IMR-90 (cell line): ENCODE results near the gene PJA2. TPM values are rescaled to one million over a fixed set of nuclear protein-coding genes. Genes with fewer than 3 reads are reported as not detected.

Experiments
- ATAC-seq: fragments of 200-7000 bp; cut with Tn5 transposase; 2 replicates; pipeline ENCODE4 v1.9.1; 2020; ENCODE audit warnings: low read depth, mild to moderate bottlenecking, moderate library complexity
- BruUV-seq: library from RNA; stranded (reverse); fragments of 400-500 nt; replicated peaks from 2 replicates; lab custom pipeline; 2021; lab: Mats Ljungman, UMichigan
- CTCF ChIA-PET: fragments of 300-600 bp; formaldehyde crosslinking; extraction: SDS; loops from one replicate; lab custom pipeline; 2021; ENCODE audit warnings: antibody characterized with exemption; lab: Yijun Ruan, JAX
- POLR2A ChIA-PET: fragments of 300-600 bp; sonication (Branson Sonifier 250); formaldehyde crosslinking; loops from one replicate; lab custom pipeline; 2022; ENCODE audit warnings: antibody characterized with exemption; ENCODE audit not compliant: unreplicated experiment; lab: Charles Lee
- DNase-seq: peaks from one replicate; pipeline ENCODE4 v3.0.0; 2013
- H2AFZ ChIP-seq: replicated peaks from 2 replicates; pipeline ENCODE3; 2013; ENCODE audit warnings: low read length, mild to moderate bottlenecking; ENCODE audit not compliant: poor library complexity
- H2AK5ac ChIP-seq: 2 replicates; pipeline ENCODE4 v1.6.1; 2013; ENCODE audit warnings: low read depth, low read length, inconsistent platforms
- H2AK9ac ChIP-seq: replicated peaks from 2 replicates; pipeline ENCODE3; 2013; ENCODE audit warnings: mild to moderate bottlenecking, low read depth, low read length, moderate library complexity; ENCODE audit not compliant: poor library complexity
- H2BK120ac ChIP-seq: 2 replicates; pipeline ENCODE4 v1.6.1; 2013; ENCODE audit warnings: low read depth, low read length, inconsistent platforms
- H2BK15ac ChIP-seq: 3 replicates; pipeline ENCODE4 v1.6.1; 2013; ENCODE audit warnings: low read depth, low read length, inconsistent platforms
- H2BK20ac ChIP-seq: 2 replicates; pipeline ENCODE4 v1.6.1; 2013; ENCODE audit warnings: low read depth, mild to moderate bottlenecking, inconsistent platforms, low read length, moderate library complexity
- H2BK5ac ChIP-seq: 2 replicates; pipeline ENCODE4 v1.6.1; 2013; ENCODE audit warnings: mild to moderate bottlenecking, low read depth, low read length, inconsistent platforms; ENCODE audit not compliant: poor library complexity, severe bottlenecking
- H3K14ac ChIP-seq: replicated peaks from 2 replicates; pipeline ENCODE4 v1.6.1; 2013; ENCODE audit warnings: low read depth, low read length, inconsistent platforms
- H3K18ac ChIP-seq: 2 replicates; pipeline ENCODE4 v1.6.1; 2013; ENCODE audit warnings: low read depth, low read length, control low read depth
- H3K23ac ChIP-seq: 2 replicates; pipeline ENCODE4 v1.6.1; 2013; ENCODE audit warnings: low read depth, low read length, inconsistent platforms
- H3K27ac ChIP-seq: 2 replicates; pipeline ENCODE4 v1.5.1; 2013; ENCODE audit warnings: mild to moderate bottlenecking, control low read depth, low read length; ENCODE audit not compliant: insufficient read depth
- H3K27me3 ChIP-seq: 2 replicates; pipeline ENCODE4 v1.6.1; 2013; ENCODE audit warnings: low read length; ENCODE audit not compliant: control insufficient read depth, insufficient read depth
- H3K36me3 ChIP-seq: 2 replicates; pipeline ENCODE4 v1.6.1; 2013; ENCODE audit warnings: low read length, mixed read lengths; ENCODE audit not compliant: control insufficient read depth, insufficient read depth
- H3K4ac ChIP-seq: 2 replicates; pipeline ENCODE4 v1.6.1; 2013; ENCODE audit warnings: low read depth, low read length, inconsistent platforms
- H3K4me1 ChIP-seq: 2 replicates; pipeline ENCODE4 v1.6.1; 2013; ENCODE audit warnings: low read length, mixed read lengths; ENCODE audit not compliant: control insufficient read depth, insufficient read depth
- H3K4me2 ChIP-seq: 2 replicates; pipeline ENCODE4 v1.6.1; 2013; ENCODE audit warnings: low read depth, mild to moderate bottlenecking, control low read depth, low read length, moderate library complexity
- H3K4me3 ChIP-seq: 2 replicates; pipeline ENCODE4 v1.5.1; 2013; ENCODE audit warnings: low read depth, mild to moderate bottlenecking, control low read depth, low read length, moderate library complexity; ENCODE audit not compliant: insufficient read depth
- H3K56ac ChIP-seq: 2 replicates; pipeline ENCODE4 v1.6.1; 2013; ENCODE audit warnings: low read length, inconsistent platforms; ENCODE audit not compliant: insufficient read depth; ENCODE audit errors: extremely low read depth
- H3K79me1 ChIP-seq, 2 experiments: 2 replicates each; pipeline ENCODE4 v1.6.1; 2013; ENCODE audit warnings: low read length in 2 of 2, inconsistent platforms in 1 of 2, low read depth in 1 of 2
- H3K9ac ChIP-seq: 2 replicates; pipeline ENCODE4 v1.6.1; 2013; ENCODE audit warnings: low read depth, low read length, control low read depth
- H3K9me1 ChIP-seq: 2 replicates; pipeline ENCODE4 v1.6.1; 2013; ENCODE audit warnings: low read length, inconsistent platforms; ENCODE audit not compliant: insufficient read depth
- H3K9me3 ChIP-seq: 2 replicates; pipeline ENCODE4 v1.6.1; 2013; ENCODE audit warnings: low read length; ENCODE audit not compliant: control insufficient read depth, insufficient read depth
- H4K20me1 ChIP-seq: 2 replicates; pipeline ENCODE4 v1.6.1; 2013; ENCODE audit warnings: low read length, inconsistent platforms; ENCODE audit not compliant: insufficient read depth
- H4K5ac ChIP-seq: 2 replicates; pipeline ENCODE4 v1.6.1; 2013; ENCODE audit warnings: mild to moderate bottlenecking, low read depth, low read length, control low read depth
- H4K8ac ChIP-seq, 2 experiments: 2 replicates each; pipeline ENCODE4 v1.6.1; 2013; ENCODE audit warnings: low read depth in 2 of 2, low read length in 2 of 2, control low read depth in 1 of 2, inconsistent platforms in 1 of 2
- H4K91ac ChIP-seq: 2 replicates; pipeline ENCODE4 v1.6.1; 2013; ENCODE audit warnings: low read depth, low read length, inconsistent platforms; ENCODE audit not compliant: insufficient read depth
- FOS ChIP-seq: fragments of 150-350 bp; IDR thresholded peaks from 2 replicates; pipeline ENCODE4 v1.6.1; 2016; ENCODE audit warnings: low read depth, low read length
- MAZ ChIP-seq: IDR thresholded peaks from 2 replicates; pipeline ENCODE4 v1.6.1; 2012; ENCODE audit warnings: low read depth, mild to moderate bottlenecking, low read length, improper control_type of control experiment, moderate library complexity, borderline replicate concordance
- MXI1 ChIP-seq: IDR thresholded peaks from 2 replicates; pipeline ENCODE4 v1.6.1; 2012; ENCODE audit warnings: low read depth, mild to moderate bottlenecking, low read length, moderate library complexity, borderline replicate concordance
- POLR2A ChIP-seq: IDR thresholded peaks from 2 replicates; pipeline ENCODE4 v1.6.1; 2012; ENCODE audit warnings: mild to moderate bottlenecking, low read depth, low read length
- RFX5 ChIP-seq: IDR thresholded peaks from 2 replicates; pipeline ENCODE4 v1.8.0; 2012; ENCODE audit warnings: low read depth, mild to moderate bottlenecking, low read length, moderate library complexity
- dilution Hi-C: fragments of 300-500 bp; cut with HindIII; formaldehyde crosslinking; loops from one replicate; pipeline ENCODE4 v1.14.3; 2018; ENCODE audit warnings: low sequenced_read_pairs; ENCODE audit not compliant: unreplicated experiment
- in situ Hi-C: fragments of 300-500 bp; cut with MboI; formaldehyde crosslinking; loops from 3 replicates; pipeline ENCODE4 v1.14.3; 2019; ENCODE audit warnings: low sequenced_read_pairs, inconsistent platforms, mixed read lengths
- intact Hi-C: fragments of 100-400 bp; cut with micrococcal nuclease; formaldehyde crosslinking; loops from 2 replicates; pipeline ENCODE4 v1.10.0; 2022
- polyA plus RNA-seq, 3 experiments: library from polyadenylated mRNA; depleted of rRNA; stranded (reverse); fragments of >200 nt; gene quantifications; 2 replicates each; pipeline ENCODE4 v1.2.3, GENCODE V29; 2012; ENCODE audit warnings: low replicate concordance in 1 of 3
- total RNA-seq: library from RNA; depleted of rRNA; stranded (reverse); fragments of >200 nt; gene quantifications from 2 replicates; pipeline ENCODE4 v1.2.3, GENCODE V29; 2012
- TF ChIP-seq, protein P1 (sequence below): conservative IDR thresholded peaks from 2 replicates; pipeline ENCODE4 v1.5.1; 2012; ENCODE audit warnings: mild to moderate bottlenecking, low read depth, low read length, improper control_type of control experiment

PJA2 gene
- total and polyA plus RNA-seq, 2 of the 4 experiments (the other 2 are of a cell fraction): 42.3 to 70.6 TPM

DNA sequence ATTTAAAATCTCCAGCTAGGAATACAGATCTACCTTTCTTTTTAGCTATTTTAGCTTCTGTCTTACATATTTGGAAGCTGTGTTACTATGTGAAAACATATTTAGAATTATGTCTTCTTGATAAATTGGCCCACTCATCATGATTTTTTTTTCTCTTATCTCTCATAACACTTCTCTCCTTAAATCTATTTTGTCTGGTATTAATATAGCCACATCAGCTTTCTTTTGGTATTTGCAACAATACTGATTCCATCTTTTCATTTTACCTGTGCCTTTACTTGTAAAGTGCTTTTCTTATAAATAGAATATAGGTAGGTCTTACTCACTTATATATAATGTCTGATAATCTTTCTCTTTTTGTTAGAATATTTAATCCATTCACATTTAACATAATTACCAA is 19.6 kb downstream of the PJA2 start:
- H2AFZ ChIP-seq: no peak overlapping the region
- BruUV-seq: no TSS peak
- intact Hi-C loops: no loop called here
- no peaks in the 10 kb centered on the region for H3K36me3 ChIP-seq
- H2AK5ac ChIP-seq: no peak overlapping the region
- no peak overlapping the region for H2BK5ac ChIP-seq
- no peak overlapping the region for H3K4me2 ChIP-seq
- H4K5ac ChIP-seq: no peak overlapping the region
- no peak overlapping the region for H3K14ac ChIP-seq
- H4K20me1 ChIP-seq: peaks cover 64% of the 10 kb centered on the region
- H3K4me3 ChIP-seq: no peak overlapping the region
- DNase-seq (no peak), ATAC-seq (no peak)
- no peak overlapping the region for H2AK9ac ChIP-seq
- no peak overlapping the region for H4K8ac ChIP-seq
- no peak overlapping the region for H3K18ac ChIP-seq
- no peak overlapping the region for H2BK20ac ChIP-seq
- no peak overlapping the region for H4K91ac ChIP-seq
- no peaks in the 10 kb centered on the region for H3K27me3 ChIP-seq
- CTCF ChIA-PET: no interaction called here
- in situ Hi-C loops: no loop called here
- H3K9ac ChIP-seq: no peak overlapping the region
- peaks cover 5% of the 10 kb centered on the region for H3K4me1 ChIP-seq
- no peaks in the 10 kb centered on the region for H3K9me3 ChIP-seq
- H3K79me1 ChIP-seq: peaks cover 3 to 60% of the 10 kb centered on the region in 2 experiments
- no peak overlapping the region for H3K4ac ChIP-seq
- no peak overlapping the region for H3K27ac ChIP-seq
- H2BK120ac ChIP-seq: no peak overlapping the region
- H3K23ac ChIP-seq: no peak overlapping the region
- POLR2A ChIA-PET: no interaction called here
- peaks cover 6% of the 10 kb centered on the region for H3K9me1 ChIP-seq
- dilution Hi-C loops: no loop called here
- no peak overlapping the region for H3K56ac ChIP-seq
- no peak overlapping the region for H2BK15ac ChIP-seq
- TF ChIP-seq MAZ (no peak), RFX5 (no peak), POLR2A (no peak), MXI1 (no peak), FOS (no peak)
- TF ChIP-seq, protein P1, sequence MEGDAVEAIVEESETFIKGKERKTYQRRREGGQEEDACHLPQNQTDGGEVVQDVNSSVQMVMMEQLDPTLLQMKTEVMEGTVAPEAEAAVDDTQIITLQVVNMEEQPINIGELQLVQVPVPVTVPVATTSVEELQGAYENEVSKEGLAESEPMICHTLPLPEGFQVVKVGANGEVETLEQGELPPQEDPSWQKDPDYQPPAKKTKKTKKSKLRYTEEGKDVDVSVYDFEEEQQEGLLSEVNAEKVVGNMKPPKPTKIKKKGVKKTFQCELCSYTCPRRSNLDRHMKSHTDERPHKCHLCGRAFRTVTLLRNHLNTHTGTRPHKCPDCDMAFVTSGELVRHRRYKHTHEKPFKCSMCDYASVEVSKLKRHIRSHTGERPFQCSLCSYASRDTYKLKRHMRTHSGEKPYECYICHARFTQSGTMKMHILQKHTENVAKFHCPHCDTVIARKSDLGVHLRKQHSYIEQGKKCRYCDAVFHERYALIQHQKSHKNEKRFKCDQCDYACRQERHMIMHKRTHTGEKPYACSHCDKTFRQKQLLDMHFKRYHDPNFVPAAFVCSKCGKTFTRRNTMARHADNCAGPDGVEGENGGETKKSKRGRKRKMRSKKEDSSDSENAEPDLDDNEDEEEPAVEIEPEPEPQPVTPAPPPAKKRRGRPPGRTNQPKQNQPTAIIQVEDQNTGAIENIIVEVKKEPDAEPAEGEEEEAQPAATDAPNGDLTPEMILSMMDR: no peak
